ENCODE data around the gene SF3B1. TPM values are rescaled to one million over a fixed set of nuclear protein-coding genes. Genes with fewer than 3 reads are reported as not detected.
"Not testable (repeated sequence)": the region's sequence is repeated elsewhere in the genome, so short reads cannot be mapped to it uniquely, and the experiment has no call there.

SF3B1 gene, protein sequence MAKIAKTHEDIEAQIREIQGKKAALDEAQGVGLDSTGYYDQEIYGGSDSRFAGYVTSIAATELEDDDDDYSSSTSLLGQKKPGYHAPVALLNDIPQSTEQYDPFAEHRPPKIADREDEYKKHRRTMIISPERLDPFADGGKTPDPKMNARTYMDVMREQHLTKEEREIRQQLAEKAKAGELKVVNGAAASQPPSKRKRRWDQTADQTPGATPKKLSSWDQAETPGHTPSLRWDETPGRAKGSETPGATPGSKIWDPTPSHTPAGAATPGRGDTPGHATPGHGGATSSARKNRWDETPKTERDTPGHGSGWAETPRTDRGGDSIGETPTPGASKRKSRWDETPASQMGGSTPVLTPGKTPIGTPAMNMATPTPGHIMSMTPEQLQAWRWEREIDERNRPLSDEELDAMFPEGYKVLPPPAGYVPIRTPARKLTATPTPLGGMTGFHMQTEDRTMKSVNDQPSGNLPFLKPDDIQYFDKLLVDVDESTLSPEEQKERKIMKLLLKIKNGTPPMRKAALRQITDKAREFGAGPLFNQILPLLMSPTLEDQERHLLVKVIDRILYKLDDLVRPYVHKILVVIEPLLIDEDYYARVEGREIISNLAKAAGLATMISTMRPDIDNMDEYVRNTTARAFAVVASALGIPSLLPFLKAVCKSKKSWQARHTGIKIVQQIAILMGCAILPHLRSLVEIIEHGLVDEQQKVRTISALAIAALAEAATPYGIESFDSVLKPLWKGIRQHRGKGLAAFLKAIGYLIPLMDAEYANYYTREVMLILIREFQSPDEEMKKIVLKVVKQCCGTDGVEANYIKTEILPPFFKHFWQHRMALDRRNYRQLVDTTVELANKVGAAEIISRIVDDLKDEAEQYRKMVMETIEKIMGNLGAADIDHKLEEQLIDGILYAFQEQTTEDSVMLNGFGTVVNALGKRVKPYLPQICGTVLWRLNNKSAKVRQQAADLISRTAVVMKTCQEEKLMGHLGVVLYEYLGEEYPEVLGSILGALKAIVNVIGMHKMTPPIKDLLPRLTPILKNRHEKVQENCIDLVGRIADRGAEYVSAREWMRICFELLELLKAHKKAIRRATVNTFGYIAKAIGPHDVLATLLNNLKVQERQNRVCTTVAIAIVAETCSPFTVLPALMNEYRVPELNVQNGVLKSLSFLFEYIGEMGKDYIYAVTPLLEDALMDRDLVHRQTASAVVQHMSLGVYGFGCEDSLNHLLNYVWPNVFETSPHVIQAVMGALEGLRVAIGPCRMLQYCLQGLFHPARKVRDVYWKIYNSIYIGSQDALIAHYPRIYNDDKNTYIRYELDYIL
- total RNA-seq (100 to 1,000 TPM; 281 to 337 TPM), polyA plus RNA-seq (100 to 1,000 TPM in 1 of 2 donors, 10 to 100 TPM in 1; 60.7 to 375 TPM)
- long read RNA-seq, donor 1, partial matches to known transcripts: 188 of 205 reads
- long read RNA-seq, donor 1, other reads (novel, unspliced or antisense): 10 of 205 reads
- long read RNA-seq, donor 2, full-length matches to known transcripts: 39 of 99 reads
- long read RNA-seq, donor 2, partial matches to known transcripts: 45 of 99 reads
- long read RNA-seq, donor 2, other reads (novel, unspliced or antisense): 15 of 99 reads

DNA sequence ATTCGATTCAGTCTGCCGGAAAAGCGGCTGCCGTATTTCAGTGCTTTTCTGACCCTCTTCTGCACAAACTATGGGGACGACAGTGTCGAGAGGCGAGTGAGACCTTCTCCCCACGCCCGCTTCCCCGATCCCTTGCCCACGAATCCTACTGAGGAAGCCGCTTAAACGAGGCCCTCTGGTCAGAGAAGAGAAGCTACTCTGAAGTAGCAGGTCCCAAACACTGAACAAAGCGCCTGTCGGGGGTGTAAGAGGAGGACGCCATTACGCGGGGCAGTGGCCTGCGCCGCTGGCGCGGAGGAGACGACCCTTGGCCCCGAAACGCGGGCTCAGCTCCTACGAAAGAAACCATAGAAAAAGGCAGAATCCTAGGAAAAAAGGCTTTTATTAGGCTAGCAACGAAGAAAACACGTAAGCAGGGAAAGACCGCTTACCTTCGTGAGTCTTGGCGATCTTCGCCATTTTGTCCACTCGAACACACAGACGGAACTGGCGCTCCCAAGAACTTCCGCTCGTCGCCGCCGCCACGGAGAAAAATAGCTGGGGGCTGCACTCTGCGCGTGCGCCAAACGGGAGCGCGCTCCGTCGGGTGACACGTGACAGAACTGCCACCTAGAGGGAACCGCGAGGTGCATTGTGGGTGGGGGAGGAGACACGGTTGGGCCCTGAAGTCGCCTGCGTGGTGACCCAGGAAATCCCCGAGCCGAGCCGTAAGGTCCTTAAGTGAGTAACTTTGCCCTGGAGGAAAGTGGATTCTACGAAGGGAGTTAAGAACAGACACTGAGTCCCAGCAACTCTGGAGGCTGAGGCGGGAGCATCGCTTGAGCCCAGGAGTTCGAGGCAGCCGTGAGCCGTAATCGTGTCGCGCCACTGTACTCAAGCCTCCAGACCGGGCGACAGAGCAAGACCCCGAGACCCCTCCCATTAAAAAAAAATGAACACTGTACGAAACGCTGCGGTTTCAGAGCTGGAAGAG, at the start of gene SF3B1:
Gene SF3B1 (minus strand): TSS at position 488 of the 973 bp plus-strand sequence. CDS start 29 bp downstream, at position 459.
- Histone ChIP-seq H3K27ac (ENCODE audit: low read depth in 1 of 2, low read length in 2 of 2) (peak within 1 kb of the TSS; percentile 97 to 99), H3K36me3 (ENCODE audit: control insufficient read depth in 1 of 2, insufficient read depth in 2 of 2, low read length in 1 of 2) (no peaks in the 10 kb centered on the region), H3K27me3 (ENCODE audit: control insufficient read depth in 1 of 2, insufficient read depth in 2 of 2, low read length in 1 of 2) (no peaks in the 10 kb centered on the region), H3K4me1 (ENCODE audit: control insufficient read depth in 1 of 2, insufficient read depth in 2 of 2, low read length in 2 of 2) (peaks cover 2 to 8% of the 10 kb centered on the region in 2 donors), H3K9me3 (ENCODE audit: control insufficient read depth, low read length) (no peaks in the 10 kb centered on the region), H3K4me3 (ENCODE audit: low read length in 2 of 2) (peak within 1 kb of the TSS; percentile 82 to 100)
- intact Hi-C loops (cut with DNase I): loop anchor here in 1 of 2 donors (1.0 to 5.0 kb wide), 2 partner anchors 18 to 67 kb away; partner anchors contain the start of genes COQ10B and HSPE1
- ATAC-seq (ENCODE audit: low FRiP score) (peak; percentile 100), DNase-seq (peak; percentile 99)
- WGBS, 2 donors: 0% methylated on average over 74 of the region's 74 CpGs

- DNase-seq; H3K4me3 ChIP-seq (ENCODE audit: low read length in 2 of 2); H3K4me1 ChIP-seq (ENCODE audit: control insufficient read depth in 1 of 2, insufficient read depth in 2 of 2, low read length in 2 of 2); intact Hi-C loops (cut with DNase I); H3K27ac ChIP-seq (ENCODE audit: low read depth in 1 of 2, low read length in 2 of 2); ATAC-seq (ENCODE audit: low FRiP score); H3K27me3 ChIP-seq (ENCODE audit: control insufficient read depth in 1 of 2, insufficient read depth in 2 of 2, low read length in 1 of 2); H3K36me3 ChIP-seq (ENCODE audit: control insufficient read depth in 1 of 2, insufficient read depth in 2 of 2, low read length in 1 of 2); H3K9me3 ChIP-seq (ENCODE audit: control insufficient read depth, low read length): not testable (repeated sequence)
- 96 to 100% methylated on average over 3 of the region's 3 CpGs for WGBS, 2 donors
These were observed 49.4 kb upstream of the SF3B1 start for GRCh38 chr2:197484248-197484647.

GRCh38 chr2:197480165-197481036, 45.6 kb upstream of the SF3B1 start:
- H3K4me1 ChIP-seq (ENCODE audit: control insufficient read depth in 1 of 2, insufficient read depth in 2 of 2, low read length in 2 of 2): no peaks in the 10 kb centered on the region
- intact Hi-C loops (cut with DNase I): no loop called here
- no peaks in the 10 kb centered on the region for H3K9me3 ChIP-seq (ENCODE audit: control insufficient read depth, low read length)
- no peaks in the 10 kb centered on the region for H3K27me3 ChIP-seq (ENCODE audit: control insufficient read depth in 1 of 2, insufficient read depth in 2 of 2, low read length in 1 of 2)
- WGBS, 2 donors: 86 to 94% methylated on average over 9 of the region's 9 CpGs
- no peak overlapping the region for H3K27ac ChIP-seq (ENCODE audit: low read depth in 1 of 2, low read length in 2 of 2)
- no peak for ATAC-seq (ENCODE audit: low FRiP score)
- H3K36me3 ChIP-seq (ENCODE audit: control insufficient read depth in 1 of 2, insufficient read depth in 2 of 2, low read length in 1 of 2): no peaks in the 10 kb centered on the region
- H3K4me3 ChIP-seq (ENCODE audit: low read length in 2 of 2): no peak overlapping the region
- no peak for DNase-seq

- H3K36me3 ChIP-seq (ENCODE audit: control insufficient read depth in 1 of 2, insufficient read depth in 2 of 2, low read length in 1 of 2): no peaks in the 10 kb centered on the region
- no peaks in the 10 kb centered on the region for H3K4me1 ChIP-seq (ENCODE audit: control insufficient read depth in 1 of 2, insufficient read depth in 2 of 2, low read length in 2 of 2)
These were observed 43.0 kb upstream of the SF3B1 start for GRCh38 chr2:197477797-197478196.

DNA sequence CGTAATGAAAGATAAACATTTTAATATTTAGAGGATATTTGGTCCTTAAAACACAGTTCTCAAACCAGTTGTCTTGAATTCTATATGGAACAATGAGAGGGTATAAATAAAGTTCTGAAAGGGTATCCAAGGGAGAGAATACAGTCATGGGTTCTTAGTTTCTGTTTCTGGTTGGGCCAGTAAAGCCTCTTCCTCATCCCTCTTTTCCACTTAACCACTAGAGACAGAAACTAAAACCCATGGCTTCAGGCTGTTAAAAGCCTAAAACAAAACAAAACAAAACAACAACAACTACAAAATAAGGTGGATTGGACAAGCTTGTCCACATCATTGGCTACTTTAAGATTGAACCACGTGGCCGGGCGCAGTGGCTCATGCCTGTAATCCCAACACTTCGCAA, 37.3 kb upstream of the SF3B1 start:
- Histone ChIP-seq H3K36me3 (ENCODE audit: control insufficient read depth in 1 of 2, insufficient read depth in 2 of 2, low read length in 1 of 2) (no peaks in the 10 kb centered on the region), H3K27me3 (ENCODE audit: control insufficient read depth in 1 of 2, insufficient read depth in 2 of 2, low read length in 1 of 2) (no peaks in the 10 kb centered on the region)
- 95 to 96% methylated on average over 5 of the region's 5 CpGs for WGBS, 2 donors

More at GRCh38 chr2:197477797-197478196, 43.0 kb upstream of the SF3B1 start:
- Histone ChIP-seq H3K27me3 (ENCODE audit: control insufficient read depth in 1 of 2, insufficient read depth in 2 of 2, low read length in 1 of 2) (no peaks in the 10 kb centered on the region), H3K9me3 (ENCODE audit: control insufficient read depth, low read length) (no peaks in the 10 kb centered on the region), H3K4me3 (ENCODE audit: low read length in 2 of 2) (no peak overlapping the region), H3K27ac (ENCODE audit: low read depth in 1 of 2, low read length in 2 of 2) (no peak overlapping the region)
- intact Hi-C loops (cut with DNase I): loop anchor here in 1 of 2 donors (10.0 kb wide), 1 partner anchor 63 kb away; no protein-coding TSS in a partner anchor
- ATAC-seq (ENCODE audit: low FRiP score) (no peak), DNase-seq (no peak)
- 97% methylated on average over 3 of the region's 3 CpGs for WGBS, 2 donors

GRCh38 chr2:197464175-197464574, 29.3 kb upstream of the SF3B1 start:
- Histone ChIP-seq H3K4me1 (ENCODE audit: control insufficient read depth in 1 of 2, insufficient read depth in 2 of 2, low read length in 2 of 2) (no peaks in the 10 kb centered on the region), H3K4me3 (ENCODE audit: low read length in 2 of 2) (no peak overlapping the region), H3K9me3 (ENCODE audit: control insufficient read depth, low read length) (no peaks in the 10 kb centered on the region), H3K27ac (ENCODE audit: low read depth in 1 of 2, low read length in 2 of 2) (no peak overlapping the region), H3K27me3 (ENCODE audit: control insufficient read depth in 1 of 2, insufficient read depth in 2 of 2, low read length in 1 of 2) (no peaks in the 10 kb centered on the region), H3K36me3 (ENCODE audit: control insufficient read depth in 1 of 2, insufficient read depth in 2 of 2, low read length in 1 of 2) (peaks cover 0 to 4% of the 10 kb centered on the region in 2 donors)
- DNase-seq (no peak), ATAC-seq (ENCODE audit: low FRiP score) (no peak)
- intact Hi-C loops (cut with DNase I): no loop called here
- 12 to 27% methylated on average over 1 of the region's 1 CpG for WGBS, 2 donors

More for the DNA sequence above, 37.3 kb upstream of the SF3B1 start:
- intact Hi-C loops (cut with DNase I): loop anchor here in 1 of 2 donors (10.0 kb wide), 1 partner anchor 57 kb away; no protein-coding TSS in a partner anchor
- Histone ChIP-seq H3K4me3 (ENCODE audit: low read length in 2 of 2) (no peak overlapping the region), H3K9me3 (ENCODE audit: control insufficient read depth, low read length) (no peaks in the 10 kb centered on the region), H3K27ac (ENCODE audit: low read depth in 1 of 2, low read length in 2 of 2) (no peak overlapping the region), H3K4me1 (ENCODE audit: control insufficient read depth in 1 of 2, insufficient read depth in 2 of 2, low read length in 2 of 2) (no peaks in the 10 kb centered on the region)
- no peak for DNase-seq
- ATAC-seq (ENCODE audit: low FRiP score): no peak
